NCI-H82 treated with DMSO at 0.1 percent for 48 hours (cell line): ENCODE results near the gene COLEC12.

Source experiments
- DNase-seq: peaks from one replicate; lab custom pipeline; 2025; ENCODE audit not compliant: unreplicated experiment; lab: John Stamatoyannopoulos, UW

The COLEC12 gene

DNA sequence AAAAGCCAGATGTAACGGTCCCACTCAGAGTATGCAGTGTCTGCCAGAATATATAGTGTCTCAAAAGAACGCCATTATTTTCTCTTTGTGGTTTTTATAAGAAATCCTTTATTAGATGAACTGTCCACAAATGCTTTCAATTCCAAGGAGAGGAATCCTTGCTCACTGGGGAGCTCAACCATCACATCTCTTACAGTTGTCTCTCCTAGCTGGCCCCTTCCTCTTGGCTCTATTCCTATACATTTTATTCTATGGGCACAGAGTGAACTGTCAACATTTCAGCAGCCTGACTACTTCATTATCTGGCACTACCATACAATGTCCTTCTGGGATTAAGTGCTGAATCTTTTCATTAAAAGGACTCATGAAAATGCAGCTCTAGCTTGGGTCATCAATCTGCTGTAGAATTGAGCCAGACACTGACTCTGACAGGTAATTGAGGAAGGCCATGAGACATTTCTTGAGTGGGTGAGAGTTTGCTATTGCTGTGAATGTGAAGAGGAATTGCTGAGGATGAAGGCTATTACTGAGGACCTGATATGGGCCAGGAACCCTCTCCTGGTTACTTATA lies 136.2 kb downstream of the COLEC12 start:
- DNase-seq: no peak

DNA sequence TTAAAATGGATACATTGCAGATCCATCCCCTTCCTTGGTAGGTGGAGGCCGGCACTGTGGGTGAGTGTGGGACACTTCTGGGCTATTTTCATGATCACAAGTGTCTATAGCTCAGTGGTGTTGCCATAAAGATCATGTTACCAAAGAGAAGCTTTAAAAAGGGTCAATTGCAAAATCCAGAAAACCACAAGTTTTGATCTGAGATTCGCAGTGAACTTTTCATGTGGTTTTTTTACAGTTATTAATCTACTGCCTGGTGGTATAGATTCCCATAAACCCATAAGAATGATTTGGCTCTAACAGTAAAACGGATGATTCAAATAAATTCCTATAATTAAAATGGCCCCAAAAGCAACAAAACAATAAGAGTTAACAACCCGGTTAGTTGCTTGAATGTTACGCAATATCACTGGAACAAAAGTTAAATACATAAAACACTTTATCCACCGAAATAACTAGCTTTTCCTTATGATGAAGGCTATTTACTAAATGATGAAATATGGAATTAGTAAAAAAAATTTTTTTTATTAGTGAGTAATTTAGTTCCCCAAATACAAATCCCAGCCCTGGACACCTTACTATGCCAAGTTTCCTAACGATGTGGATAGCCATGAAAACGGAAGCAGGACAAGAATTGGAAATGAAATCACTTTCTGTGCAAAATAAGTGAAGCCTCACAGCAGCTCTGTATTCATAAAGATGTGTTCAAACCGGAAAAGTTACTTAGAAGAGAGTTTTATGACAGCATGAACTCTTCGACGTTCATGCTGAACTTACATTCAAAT lies 137.0 kb downstream of the COLEC12 start:
- DNase-seq: no peak

DNA sequence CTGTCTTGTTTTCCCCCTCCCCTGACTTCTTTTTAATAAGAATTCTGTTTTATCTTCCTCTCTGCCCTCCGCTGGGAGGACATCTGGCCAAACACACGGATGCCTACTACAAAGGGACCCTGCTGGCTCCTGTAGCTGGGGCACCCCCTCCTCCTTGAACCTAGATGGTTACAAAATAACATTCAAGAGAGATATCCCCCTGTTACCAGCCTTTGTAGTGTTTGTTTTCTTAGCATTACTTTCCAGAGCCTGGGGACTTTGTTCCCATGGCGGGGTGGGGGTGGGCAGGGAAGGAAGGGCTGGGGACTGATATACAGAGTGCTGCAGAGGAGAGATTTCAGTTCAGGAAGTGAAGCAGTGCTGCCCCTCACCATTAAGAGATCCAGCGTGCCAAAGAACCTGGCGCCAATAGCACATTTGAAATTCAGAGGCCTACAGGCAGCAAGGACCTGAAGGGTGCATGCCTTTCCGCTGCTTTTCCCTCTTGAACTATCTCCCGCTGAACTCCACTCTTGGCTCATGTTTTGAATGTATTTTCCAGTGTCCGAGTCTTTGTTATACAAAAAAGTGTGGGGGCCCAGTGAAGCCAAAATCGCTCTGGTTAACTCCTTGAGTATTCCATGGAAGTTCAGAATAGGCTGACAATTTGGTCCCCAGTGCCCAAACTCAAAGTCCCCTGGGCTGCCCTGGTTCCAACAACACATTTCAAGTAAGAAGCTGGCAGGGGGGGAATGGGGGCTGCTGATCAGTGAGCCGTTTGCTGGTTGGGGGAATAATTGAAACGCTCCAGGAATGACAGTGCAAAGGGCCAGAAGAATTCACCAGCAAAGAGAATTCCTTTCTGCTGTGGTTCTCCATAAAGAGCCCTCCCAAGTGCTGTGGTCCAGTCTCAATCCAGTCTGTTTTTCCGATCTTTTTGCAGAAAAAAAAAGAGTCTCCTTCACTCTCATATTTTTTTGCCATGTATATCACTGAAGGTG lies 137.9 kb downstream of the COLEC12 start:
- DNase-seq: no peak

DNA sequence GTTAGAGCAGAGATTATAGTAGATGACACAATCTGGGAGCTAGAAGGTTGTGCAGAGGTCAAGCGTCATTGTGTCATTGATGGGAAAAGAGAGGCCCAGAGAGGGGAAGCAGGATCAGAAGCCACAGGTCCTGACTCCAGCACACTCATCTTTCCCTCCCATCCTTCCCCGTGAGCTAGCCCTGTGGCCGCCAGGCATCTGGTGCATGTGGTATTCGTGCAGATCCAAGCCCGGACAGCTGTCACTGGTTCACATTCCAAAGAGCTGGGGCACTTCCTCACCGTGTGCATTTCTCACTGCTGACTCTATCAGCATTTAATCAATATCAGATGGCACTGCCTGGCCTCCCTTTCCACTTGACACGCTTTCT lies 138.6 kb downstream of the COLEC12 start:
- no peak for DNase-seq

DNA sequence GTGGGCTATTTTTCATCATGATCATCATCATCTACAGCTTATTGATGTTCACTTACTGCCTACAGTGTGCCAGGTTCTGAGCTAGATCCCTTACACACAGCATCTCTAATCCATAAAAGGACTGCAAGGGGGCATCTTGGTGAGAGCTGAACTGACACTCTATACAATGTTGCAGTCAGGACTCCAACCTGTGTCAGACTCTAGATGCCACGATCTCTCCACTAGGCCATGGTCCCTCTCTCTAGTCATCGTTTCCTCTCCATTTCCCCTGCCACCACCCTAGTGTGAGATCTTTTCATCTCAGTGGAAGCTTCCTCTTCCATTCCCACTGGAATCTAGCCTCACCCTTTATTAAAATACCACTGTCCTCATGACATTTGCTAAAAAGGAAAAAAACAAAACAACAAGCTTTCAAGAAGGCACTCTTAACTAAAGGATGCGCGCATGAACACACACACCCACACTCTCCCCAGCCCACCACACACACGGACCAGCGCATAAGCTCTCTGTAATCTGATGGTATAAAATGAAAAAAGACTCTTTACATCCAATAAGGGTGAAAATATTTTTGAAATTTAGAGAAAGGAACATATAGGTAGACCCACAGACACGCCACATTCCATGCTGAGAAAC lies 139.3 kb downstream of the COLEC12 start:
- no peak for DNase-seq

DNA sequence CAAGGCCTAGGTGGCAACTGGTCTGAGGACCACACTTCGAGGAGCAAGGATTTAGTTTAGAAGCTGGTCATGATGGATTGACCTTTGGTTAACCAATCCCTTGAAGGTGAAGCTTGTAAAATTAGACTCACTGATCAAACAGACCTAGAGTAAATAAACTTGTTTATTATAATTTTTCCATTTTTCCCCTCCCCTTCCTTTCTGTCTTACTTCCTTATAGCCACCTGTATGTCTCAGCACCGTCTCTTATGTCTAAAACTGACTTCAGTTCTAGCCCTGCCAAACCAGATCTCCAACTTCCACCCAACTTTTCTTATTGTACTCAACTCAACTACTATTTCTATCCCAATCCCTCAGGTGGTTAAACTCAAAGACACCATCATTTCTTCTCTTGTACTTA lies 139.8 kb downstream of the COLEC12 start:
- DNase-seq: no peak

DNA sequence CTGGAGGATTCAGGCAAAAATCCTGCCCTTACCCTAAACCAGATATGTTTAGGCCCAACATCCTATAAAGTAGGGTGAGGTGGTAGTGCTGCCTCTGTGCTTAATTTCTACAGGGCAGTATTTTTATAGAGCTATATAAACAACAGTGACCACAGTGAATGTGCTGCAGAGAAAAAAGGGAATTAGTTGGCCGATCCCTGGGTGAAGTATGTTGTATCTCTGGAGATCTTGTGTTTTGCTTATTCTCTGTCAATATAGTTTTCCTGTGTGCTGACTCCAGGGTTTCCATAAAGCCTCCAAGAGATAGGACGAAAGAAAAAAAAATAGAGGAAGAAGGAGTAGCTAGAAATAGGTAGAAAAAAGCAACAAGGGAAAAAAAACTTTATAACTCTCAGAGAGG lies 143.7 kb downstream of the COLEC12 start:
- DNase-seq: no peak

DNA sequence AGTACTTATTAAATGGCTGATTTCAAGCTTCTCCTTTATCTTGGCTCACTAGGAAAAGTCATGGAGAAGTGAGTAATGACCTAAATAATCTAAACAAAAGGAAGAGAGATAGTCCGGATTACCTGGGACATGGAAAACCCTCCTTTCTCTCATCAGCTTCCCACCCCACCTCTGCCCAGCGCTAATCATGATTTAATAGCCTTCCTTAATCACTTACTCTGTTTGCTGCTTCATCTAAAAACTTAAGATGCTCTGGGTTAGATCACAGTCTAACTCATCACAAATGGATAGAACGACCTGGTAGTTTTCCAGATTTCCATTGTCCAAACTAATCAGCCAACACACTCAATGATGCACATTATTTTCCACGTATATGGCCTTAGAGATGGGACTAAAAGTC lies 144.8 kb downstream of the COLEC12 start:
- DNase-seq: no peak

DNA sequence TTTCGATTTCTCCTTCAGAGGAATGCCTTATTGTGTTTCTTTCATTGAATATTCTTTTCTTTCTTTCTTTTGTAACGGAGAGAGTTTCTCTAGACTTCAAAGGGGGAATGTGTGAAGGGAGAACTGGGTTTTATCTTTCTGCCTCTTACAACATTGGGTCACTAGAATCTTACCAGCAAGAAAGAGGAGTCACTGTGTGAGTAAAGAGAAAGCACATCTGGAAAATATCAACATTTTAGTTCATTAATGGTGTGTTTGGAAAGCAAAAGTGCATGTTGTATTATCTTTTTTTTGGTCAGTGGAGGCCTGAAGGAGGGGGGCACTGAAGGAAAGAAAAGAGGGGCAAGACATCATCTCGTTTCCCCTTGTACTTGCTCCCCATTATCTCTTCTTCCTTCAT lies 146.0 kb downstream of the COLEC12 start:
- DNase-seq: no peak

DNA sequence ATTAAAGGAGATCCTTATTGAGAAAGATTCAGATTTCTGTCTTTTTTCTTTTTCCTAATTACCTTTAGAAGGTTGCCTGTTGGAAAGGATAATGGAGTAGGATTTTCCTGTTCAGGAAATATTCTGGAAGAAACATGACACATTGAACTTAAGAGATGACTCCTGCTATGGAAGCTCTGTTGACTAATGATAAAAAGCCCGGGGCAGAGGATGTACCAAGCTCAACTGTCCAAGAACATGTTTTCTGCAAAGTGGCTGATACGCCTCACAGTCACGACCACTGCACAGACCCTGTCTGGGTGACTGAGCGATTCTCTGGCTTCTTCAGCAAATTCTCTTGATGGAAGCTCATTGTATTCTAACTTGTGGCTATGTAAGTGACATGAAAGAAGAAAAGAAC lies 146.5 kb downstream of the COLEC12 start:
- no peak for DNase-seq

DNA sequence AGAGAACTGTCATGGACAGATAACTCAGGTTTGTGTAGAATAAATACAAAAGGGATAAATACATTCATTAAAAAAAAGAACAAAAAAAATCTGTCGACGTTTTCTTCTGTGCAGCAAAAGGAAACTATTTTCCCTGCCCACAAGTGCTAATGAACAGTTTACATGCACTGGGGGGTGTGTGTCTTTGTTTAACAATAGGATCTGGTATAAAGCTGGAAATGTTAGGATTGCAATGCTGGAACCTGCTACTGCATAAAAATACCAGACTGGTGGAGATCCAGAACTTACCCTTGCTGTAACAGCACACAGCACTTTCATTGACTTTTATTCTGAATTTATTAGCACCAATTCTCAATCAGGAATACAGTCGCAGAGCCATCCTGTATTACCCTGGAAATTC lies 148.1 kb downstream of the COLEC12 start:
- DNase-seq: no peak

DNA sequence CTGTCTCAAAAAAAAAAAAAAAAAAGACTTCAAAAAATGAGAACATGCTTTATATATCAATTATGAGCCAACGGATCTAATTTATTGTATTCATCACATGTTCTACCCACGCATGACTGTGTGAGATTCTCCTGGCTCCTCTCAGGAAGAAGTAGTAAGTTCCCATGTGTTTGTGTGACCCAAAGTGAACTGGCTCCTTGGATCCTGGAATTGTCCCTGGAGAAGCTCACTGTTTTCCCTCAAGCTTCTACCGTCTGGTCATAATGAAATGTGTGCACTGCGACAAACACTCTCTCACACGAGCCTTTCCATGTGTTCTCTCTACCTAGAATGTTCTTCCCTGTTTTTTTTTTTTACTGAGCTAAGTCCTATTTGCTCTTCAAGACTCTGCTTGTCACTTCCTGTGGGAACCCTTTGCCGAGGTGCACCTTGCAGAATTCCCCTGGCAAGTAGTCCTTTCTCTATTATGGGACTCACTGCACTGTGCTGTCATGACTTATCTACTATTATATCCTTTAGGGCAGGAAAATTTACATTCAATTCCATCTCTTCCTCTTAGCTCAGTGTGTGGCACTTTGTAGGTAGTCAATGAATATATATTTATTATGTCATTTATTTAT lies 149.4 kb downstream of the COLEC12 start:
- no peak for DNase-seq

DNA sequence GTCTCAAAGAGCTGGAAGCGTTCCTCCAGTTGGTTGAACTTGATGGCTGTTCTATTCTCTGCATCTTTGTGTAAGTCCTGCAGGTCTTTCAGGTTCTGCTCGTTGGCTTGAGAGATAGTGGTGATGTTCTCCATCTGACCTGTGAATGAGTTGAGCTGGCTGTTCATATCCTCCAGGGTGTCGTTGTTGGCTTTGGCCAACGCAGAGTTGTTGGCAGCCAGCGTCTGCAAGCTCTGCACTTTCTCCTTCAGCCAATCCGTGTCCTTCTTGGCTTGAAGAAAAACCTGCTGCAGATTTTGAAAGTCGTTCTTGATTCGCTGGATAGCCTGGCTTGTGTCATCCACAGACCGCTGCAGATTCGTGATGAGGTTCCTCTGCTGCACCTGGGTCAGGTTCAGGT lies 153.9 kb downstream of the COLEC12 start:
- no peak for DNase-seq

DNA sequence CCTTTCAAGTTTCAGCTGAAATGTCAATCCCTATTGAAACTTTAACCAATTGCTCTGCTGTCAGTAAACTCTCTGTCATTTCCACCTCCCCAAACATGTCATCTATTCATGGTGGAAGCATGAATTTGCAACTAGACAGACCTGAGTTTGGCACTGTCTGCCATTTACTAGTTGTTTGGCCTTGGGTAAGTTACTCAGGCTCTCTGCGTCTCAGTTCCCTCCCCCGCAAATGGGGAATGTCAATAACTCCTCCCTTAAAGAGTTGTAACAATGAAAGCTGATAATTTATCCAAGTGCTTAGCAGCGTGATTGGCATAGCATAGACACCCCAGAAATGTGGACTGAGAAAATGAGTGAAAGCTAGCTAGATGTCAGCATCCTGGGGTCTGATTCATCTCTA lies 159.4 kb downstream of the COLEC12 start:
- no peak for DNase-seq

DNA sequence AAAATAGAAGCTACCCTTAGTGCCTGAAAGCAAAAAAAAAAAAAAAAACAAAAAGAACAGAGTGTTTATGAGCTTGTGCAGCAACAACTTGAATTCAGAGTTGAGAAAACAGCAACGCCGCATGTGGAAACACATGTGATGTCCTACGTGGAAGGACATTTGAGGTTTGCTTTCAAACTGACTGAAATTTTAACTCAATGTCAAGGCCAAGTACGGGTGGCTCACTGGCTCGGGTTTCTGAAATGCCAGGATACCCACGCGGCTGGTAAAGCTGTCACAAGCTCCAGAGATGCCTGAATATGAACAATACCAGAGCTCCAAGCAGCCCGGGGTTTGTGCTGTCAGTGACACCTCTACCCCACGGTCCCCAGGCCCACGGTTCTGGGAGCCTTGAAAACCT lies 160.5 kb downstream of the COLEC12 start:
- no peak for DNase-seq

DNA sequence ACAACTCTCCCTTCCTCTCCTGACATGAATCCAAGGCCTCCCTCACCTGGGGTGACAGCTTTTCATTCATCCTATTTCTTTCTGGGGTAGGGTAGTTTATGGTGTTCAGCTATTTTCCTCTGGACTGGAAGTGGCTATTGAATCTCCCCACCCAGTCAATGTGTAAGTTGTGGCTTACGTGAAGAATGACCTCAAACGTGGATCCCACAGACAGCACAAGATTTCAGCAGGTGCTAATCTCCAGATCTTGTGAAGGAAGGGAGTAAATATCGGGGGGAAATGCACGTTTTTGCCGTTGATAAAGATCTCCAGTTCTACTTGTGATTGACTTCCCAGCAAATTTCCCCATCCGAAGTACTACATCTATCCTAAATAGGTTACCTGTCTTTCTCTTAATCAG lies 161.3 kb downstream of the COLEC12 start:
- DNase-seq: no peak

DNA sequence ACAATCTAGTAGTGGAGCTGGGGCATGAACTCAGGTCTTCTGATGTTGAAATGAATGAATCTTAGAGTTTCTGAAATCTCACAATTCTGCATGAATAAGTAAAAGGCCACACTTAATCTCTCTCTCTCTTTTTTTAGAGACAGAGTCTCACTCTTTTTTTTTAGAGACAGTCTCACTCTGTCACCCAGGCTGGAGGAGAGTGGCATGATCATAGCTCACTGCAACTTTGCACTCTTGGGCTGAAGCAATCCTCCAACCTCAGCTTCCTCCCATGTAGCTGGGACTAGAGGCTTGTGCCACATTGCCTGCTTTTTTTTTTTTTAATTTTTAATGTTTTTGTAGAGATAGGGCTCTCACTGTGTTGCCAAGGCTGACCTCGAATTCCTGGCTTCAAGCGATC lies 163.8 kb downstream of the COLEC12 start:
- DNase-seq: no peak

DNA sequence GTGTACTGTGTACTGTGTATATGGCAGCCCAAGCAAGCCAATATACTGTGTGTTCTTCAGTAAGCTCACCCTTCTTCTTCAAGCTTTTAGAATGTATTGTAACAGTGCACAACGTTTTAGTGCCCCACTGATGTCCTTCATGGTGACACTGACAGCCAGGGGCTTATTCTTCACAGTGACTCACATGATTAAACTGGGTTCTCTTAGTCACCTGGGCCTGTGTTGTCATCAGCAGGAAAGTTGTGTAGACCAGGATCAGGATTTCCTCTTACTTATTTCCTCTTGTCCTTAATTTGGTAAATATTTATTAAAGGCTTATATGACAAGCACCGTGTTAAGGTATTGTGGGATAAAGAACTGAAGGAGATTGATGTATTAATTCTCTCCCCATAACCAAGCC lies 164.8 kb downstream of the COLEC12 start:
- no peak for DNase-seq

DNA sequence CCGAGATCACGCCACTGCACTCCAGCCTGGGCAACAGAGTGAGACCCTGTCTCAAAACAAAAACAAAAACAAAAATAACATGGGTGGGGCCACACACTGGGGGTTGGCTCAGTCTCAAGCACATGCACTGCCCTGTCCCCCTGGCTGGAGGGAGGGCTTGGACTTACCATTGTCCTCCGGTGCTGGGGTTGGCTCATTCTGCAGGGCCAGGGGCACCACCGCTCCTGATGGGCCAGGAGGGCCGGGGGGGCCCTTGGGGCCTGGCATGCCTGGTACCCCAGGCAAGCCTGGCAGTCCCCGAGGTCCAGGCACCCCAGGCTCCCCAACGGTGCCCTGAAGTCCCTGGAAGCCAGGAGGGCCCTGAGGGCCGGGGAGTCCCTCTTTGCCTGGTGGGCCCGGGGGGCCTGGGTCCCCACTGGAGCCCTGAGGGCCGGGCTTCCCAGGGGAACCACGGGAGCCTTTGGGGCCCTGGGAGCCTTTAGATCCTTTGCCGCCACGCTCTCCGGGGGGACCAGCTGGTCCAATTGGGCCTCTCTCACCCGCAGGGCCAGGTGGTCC lies 165.8 kb downstream of the COLEC12 start:
- no peak for DNase-seq

DNA sequence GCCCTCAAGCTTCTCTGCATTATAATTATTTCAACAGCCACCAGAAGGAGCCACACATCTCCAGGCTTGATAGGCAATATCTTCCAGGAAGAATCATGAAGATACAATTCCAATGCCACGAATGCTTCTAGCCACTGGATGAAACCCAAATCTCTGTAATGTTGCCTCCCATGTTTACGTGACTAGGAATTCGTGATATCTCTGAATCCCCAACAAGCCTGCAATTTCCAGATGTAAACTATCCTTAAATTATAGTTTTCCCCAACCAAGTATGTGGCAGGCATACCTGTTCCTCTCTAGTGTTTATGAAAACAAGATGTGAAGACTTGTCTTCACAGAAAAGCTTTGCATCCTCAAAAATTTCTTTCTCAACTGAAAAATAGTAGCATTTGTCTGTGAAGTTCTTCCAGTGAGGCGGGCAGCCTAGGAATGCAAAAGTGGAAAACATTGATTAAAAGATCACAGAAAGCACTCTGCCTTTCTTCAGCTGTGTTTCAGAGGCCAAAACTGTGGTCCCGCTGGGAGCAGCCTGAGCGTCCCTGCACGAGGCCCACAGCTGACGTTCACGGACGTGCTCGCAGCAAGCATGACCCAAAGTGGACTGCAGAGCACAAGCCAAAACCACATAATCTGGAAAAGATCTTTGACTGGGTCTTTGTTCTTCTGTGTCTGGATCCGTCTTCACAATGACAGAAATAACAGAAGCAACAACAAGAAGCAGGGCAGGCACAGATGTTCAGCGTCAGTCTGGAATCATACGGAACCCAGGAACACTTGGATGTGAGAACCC lies 167.6 kb downstream of the COLEC12 start:
- no peak for DNase-seq
